ENCODE measurements around the gene PICK1.

PICK1 gene

GRCh38 chr22:38065539-38065938 is 8.3 kb downstream of the PICK1 start:
- no peak overlapping the region for H3K27ac ChIP-seq
- TF ChIP-seq ZFX (IDR thresholded peaks at IDR 0.05; ENCODE audit: borderline replicate concordance) (no peak), CTCF (IDR thresholded peaks at IDR 0.05) (no peak)

GRCh38 chr22:38066381-38067027 is 9.3 kb downstream of the PICK1 start:
- TF ChIP-seq CTCF (IDR thresholded peaks at IDR 0.05) (no peak), ZFX (IDR thresholded peaks at IDR 0.05; ENCODE audit: borderline replicate concordance) (no peak)
- no peak overlapping the region for H3K27ac ChIP-seq

DNA sequence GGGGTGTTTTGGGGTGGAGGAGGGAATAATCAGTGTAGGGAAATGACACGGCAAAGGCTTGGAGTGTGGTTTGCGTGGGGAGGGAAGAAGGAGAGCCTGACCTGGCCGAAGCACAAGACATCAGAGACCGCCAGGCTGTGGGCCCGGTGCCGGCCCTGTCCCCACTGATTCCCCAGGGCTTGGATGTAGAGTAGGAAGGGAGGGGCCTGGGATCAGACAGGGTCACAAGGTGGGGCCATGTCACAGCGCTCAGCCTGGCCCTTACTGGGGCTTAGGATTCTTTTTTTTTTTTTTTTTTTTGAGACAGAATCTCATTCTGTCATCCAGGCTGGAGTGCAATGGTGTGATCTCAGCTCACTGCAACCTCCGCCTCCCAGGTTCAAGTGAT is 9.8 kb downstream of the PICK1 start:
- TF ChIP-seq CTCF (IDR thresholded peaks at IDR 0.05) (no peak), ZFX (IDR thresholded peaks at IDR 0.05; ENCODE audit: borderline replicate concordance) (no peak)
- H3K27ac ChIP-seq: no peak overlapping the region

GRCh38 chr22:38067761-38068360 is 10.7 kb downstream of the PICK1 start:
- TF ChIP-seq CTCF (IDR thresholded peaks at IDR 0.05) (no peak), ZFX (IDR thresholded peaks at IDR 0.05; ENCODE audit: borderline replicate concordance) (no peak)
- no peak overlapping the region for H3K27ac ChIP-seq

- no peak for TF ChIP-seq ZFX (IDR thresholded peaks at IDR 0.05; ENCODE audit: borderline replicate concordance)
- TF ChIP-seq CTCF (IDR thresholded peaks at IDR 0.05): no peak
- H3K27ac ChIP-seq: no peak overlapping the region
Observed at GRCh38 chr22:38068641-38069371, 11.6 kb downstream of the PICK1 start.

GRCh38 chr22:38069372-38070249 is 12.4 kb downstream of the PICK1 start:
- TF ChIP-seq ZFX (IDR thresholded peaks at IDR 0.05; ENCODE audit: borderline replicate concordance): no peak
- TF ChIP-seq CTCF (IDR thresholded peaks at IDR 0.05): no peak
- no peak overlapping the region for H3K27ac ChIP-seq

Measured in 22Rv1 (cell line).